ENCODE data around the gene SLC35F2.

Gene SLC35F2

DNA sequence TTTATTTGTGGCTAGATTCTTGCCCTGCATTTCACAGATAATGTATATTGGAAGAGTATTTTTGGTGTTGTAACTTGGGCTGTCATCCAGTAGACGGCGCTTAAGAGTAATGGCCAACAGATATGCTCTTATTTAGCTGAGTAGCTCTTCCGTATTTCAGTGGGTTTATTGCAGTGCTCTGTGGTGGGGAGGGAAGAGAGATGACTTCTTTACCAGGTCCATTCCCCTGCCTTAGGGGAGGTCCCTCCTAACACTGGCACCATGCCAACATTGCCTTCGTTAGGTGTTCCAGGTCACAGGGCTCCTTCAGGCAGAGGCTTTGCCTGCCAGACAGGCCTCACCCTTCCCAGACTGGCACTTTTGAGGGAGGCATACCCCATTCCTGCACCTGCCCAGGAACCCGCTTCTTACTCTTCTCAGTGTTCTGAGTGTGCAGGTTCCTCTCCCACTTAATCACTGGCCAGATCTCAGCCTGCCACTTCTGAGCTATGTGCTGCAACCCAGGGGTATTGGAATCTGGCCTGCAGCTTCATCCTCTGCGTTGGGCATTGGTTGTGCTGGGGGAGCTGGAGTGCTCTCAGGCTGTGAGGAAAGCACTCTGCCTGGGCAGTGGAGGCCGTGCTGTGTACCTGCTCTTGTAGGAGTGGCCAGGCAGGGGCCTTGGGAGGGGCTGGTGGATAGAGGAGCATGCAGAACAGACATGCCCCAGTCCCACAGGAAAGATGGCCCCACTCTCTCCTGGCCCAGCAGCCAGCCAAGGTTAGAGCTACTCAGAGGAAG is 117.4 kb downstream of the SLC35F2 start:
- ChIA-PET CTCF (interaction anchor here (0.7 to 6.3 kb wide), 30 partner anchors 9 to 191 kb away, joined by 3 to 46 read pairs (median 4); partner anchors contain the start of gene ALKBH8), POLR2A (no interaction called here)
- TF ChIP-seq, protein P1, sequence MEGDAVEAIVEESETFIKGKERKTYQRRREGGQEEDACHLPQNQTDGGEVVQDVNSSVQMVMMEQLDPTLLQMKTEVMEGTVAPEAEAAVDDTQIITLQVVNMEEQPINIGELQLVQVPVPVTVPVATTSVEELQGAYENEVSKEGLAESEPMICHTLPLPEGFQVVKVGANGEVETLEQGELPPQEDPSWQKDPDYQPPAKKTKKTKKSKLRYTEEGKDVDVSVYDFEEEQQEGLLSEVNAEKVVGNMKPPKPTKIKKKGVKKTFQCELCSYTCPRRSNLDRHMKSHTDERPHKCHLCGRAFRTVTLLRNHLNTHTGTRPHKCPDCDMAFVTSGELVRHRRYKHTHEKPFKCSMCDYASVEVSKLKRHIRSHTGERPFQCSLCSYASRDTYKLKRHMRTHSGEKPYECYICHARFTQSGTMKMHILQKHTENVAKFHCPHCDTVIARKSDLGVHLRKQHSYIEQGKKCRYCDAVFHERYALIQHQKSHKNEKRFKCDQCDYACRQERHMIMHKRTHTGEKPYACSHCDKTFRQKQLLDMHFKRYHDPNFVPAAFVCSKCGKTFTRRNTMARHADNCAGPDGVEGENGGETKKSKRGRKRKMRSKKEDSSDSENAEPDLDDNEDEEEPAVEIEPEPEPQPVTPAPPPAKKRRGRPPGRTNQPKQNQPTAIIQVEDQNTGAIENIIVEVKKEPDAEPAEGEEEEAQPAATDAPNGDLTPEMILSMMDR (IDR thresholded peaks at IDR 0.05; ENCODE audit: control extremely low read depth, extremely low read depth, low read depth, missing control alignments): peak; percentile 74
- peak; percentile 61 for DNase-seq (ENCODE audit: extremely low spot score)
